Stimulated activated CD8-positive, alpha-beta memory T cell treated with anti-CD3 and anti-CD28 coated beads, Interleukin-7, amount 100 ng/mL, for 24 hours (primary cell): ENCODE data around the gene ELFN2.

Source experiments
- DNase-seq: peaks from one replicate; pipeline ENCODE4 v3.0.0-alpha.2; 2020; ENCODE audit warnings: low read depth

The ELFN2 gene

DNA sequence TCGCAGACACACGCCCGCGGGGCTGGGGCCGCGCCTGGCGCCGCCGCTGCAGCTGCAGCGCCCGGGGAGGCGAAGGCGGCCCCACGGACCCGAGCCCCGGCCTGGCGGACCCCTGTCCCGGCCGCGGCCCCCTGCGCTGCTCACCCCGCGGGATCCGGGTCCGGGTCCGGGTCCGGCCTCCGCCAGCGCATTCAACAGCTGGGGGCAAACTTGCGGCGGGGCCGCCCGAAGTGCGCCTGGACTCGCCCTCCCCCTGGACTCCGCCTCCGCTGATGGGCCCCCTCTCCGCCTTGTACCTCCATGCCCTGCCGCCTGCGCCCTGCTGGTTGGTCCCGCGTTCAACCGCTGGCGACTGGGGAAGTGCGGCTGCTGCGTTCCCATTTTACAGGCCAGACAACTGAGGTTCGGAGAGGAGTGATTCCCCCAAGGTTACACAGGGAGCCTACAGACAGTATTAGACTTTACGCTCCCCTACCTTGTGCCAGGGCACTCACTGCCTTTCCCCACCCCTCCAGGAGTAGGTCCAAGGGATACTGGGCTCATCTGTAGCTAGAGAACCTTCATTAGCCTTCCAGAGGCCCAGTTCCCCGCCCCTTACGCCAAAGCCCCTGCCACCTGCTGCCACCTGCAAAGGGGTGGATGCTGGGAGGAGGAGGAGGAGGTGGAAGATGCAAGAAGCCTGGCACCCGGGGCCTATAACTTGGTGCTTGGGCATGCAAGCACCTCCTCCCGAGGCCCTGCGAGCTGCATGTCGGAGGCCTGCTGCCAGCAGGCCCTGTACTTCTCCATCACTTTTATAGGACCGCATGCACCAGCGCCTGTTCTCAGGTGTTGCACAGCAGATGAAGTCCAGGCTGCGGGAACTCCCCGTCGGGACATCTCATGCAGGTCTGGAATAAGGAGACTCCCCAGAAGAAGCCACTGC, 694 bp upstream of the ELFN2 start:
- no peak for DNase-seq

- DNase-seq, result no peak
Observed at GRCh38 chr22:37426706-37427134, 559 bp downstream of the ELFN2 start.

GRCh38 chr22:37425800-37426705, 1.2 kb downstream of the ELFN2 start:
- DNase-seq, result no peak

GRCh38 chr22:37425369-37425768, 1.9 kb downstream of the ELFN2 start:
- no peak for DNase-seq

- DNase-seq, result no peak
Observed at GRCh38 chr22:37423283-37423682, 4.0 kb downstream of the ELFN2 start.

- no peak for DNase-seq
Observed at GRCh38 chr22:37421468-37421877, 5.8 kb downstream of the ELFN2 start.

GRCh38 chr22:37420686-37421467, 6.4 kb downstream of the ELFN2 start:
- no peak for DNase-seq

- DNase-seq, result no peak
Observed at GRCh38 chr22:37419969-37420685, 7.2 kb downstream of the ELFN2 start.

DNA sequence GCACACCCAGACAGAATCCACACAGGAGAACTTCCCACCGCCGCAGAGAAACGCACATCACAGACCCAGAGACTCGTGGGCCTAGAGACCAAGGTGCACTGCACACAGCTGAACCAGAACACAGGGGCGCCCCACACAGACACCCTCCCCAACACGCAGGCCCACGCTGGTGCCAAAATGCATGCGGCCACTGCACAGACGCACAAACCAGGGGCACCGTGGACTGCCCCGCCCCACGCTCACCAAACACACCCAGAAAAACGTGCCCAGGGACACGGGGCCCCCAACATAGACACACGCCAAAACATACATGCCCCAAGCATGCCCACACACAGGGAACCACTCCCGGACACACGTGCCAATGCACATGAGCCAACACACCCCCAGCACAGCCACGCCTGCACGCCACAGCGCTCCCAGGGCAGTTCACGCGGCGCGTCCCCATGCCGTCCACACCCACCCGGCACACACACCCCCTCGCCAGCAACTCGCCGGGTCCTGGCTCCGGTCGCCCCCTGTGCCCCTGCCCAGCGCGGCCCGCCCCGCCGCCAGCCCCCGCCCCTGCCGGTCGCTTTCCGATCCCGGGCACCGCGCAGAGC, 7.8 kb downstream of the ELFN2 start:
- DNase-seq, result no peak

GRCh38 chr22:37418627-37419369, 8.5 kb downstream of the ELFN2 start:
- DNase-seq, result no peak

- no peak for DNase-seq
Observed at GRCh38 chr22:37417677-37418348, 9.5 kb downstream of the ELFN2 start.

DNA sequence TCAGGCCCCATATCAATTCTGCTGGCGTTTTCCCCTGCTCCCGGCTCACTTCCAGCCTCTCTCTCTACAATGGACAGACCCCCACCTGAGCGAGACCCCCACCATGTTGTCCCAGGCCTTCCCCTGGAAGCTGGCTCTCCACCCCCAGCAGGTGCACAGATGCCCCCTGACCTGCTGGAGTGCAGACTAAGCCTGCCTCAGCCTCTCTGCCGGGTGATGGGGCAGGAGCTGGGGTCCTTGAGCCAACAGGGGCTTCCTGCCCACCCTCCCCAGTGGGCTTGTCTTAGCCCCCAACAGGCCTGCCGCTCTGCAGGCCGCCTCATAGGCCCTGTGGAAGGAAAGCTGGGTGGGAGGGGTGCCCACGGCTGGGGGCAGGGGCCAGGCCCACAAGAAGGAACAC, 10.0 kb downstream of the ELFN2 start:
- no peak for DNase-seq

DNA sequence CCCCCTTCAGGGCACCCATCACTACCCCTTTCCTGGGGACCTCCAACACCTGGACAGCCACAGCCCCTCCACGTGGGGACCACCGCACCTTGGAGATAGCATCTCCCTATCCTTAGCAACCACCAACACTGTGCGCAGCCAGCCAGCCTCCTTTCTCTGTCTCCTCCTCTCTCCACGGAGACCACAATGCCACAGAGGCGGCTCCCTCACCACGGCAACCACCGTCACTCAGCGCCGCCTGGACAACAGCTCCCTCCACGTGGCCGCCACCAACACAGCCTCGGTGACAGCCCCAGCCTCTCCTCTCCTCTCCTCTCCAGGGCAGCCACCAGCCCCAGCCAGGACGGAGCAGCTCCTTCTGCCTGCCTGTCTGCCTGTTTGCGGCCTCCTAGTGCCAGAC, 10.5 kb downstream of the ELFN2 start:
- no peak for DNase-seq

- DNase-seq, result no peak
Observed at GRCh38 chr22:37416389-37416788, 10.9 kb downstream of the ELFN2 start.

GRCh38 chr22:37415210-37415609, 12.1 kb downstream of the ELFN2 start:
- no peak for DNase-seq

DNA sequence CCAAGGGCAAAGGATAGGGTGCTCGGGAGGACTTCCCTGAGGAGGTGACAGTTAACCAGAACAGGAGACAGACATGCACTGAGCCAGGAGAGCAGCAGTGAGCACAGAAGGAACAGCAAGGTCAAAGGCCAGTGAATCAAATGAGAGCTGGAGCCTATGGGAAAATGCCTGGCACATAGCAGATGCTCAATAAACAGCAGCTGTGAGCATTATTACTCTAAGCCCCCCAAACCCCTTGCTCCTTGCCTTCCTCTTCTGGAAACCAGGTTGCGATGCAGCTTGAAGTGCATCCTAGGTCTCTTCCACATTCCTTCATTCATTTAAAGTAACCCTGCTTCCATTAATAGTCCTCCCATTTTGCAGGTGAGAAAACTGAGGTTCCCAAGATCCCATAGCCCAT, 13.0 kb downstream of the ELFN2 start:
- no peak for DNase-seq

GRCh38 chr22:37413546-37413945, 13.7 kb downstream of the ELFN2 start:
- no peak for DNase-seq

DNA sequence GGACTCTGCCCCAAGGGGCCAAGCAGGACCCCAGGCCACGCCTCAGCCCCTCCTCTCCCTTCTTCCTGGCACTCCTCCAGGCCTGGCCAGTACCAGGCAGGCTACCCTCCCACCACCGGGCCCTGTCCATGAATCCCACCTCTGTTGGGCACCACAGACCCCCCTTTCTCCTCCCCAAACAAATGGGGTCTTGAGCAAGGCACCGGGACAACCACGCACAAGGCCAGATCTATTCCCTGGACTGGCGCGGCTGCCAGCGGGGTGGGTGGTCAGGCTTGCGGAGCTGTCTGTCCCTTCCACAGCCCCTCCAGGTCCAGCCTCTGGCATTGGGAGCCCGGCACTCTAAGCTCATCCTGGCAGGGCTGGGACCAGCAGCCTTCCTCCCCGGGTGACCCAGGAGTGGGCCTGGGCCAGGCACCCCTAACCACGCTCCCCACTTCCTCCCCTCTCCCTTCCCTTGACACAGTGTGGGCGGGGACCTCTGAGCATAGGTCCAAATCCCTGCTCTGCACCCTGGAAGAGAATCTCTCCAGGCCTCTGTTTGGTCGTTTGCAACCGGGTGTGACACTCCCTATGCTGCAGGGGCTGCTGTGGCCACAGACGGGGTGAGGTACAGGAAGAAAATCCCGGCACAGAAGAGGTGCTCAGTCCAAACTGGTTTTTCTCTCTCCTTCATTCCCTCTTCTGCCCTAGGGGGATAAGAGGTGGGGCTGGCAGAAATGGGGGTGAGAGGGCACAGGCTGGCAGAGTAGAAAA, 14.6 kb downstream of the ELFN2 start:
- DNase-seq, result no peak

DNA sequence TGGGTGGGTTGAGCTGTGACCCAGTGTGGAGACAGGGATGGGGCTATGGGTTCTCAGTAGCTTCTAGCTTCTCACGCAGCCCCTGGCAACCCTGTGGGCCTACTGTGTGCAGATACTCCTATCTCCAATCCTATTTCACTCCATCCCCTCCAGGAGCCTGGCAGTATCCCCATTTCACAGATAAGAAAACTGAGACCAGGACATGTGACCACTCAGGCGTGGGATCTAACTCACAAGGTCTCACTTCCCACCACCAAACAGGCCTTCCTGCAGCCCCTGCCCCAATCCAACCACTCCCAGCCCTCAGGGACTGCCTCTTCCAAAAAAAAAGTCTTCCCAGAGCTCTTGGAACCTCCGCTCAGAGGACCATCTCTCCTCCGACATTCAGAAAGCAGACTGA, 15.6 kb downstream of the ELFN2 start:
- no peak for DNase-seq
